Heart left ventricle (tissue), 16 donors: ENCODE measurements around the gene ZMIZ1. TPM values are rescaled to one million over a fixed set of nuclear protein-coding genes. Genes with fewer than 3 reads are reported as not detected.

Source experiments
- ATAC-seq, 4 donors: fragments of 200-7000 bp; cut with Tn5 transposase; one replicate each; pipeline ENCODE4 v1.9.1; 2020 to 2022; ENCODE audit warnings: moderate library complexity in 4 of 4, mild to moderate bottlenecking in 3 of 4, moderate number of reproducible peaks in 1 of 4
- DNase-seq, 5 donors: peaks; one replicate each; pipeline ENCODE4 v3.0.0-alpha.2; 2020
- H3K27ac ChIP-seq, 12 donors: fragments of 200-600 bp; sonication (generic) in 4 of 12; one replicate each; pipeline versions ENCODE4 v1.5.0 to v1.8.0; 2016 to 2022; ENCODE audit warnings: mild to moderate bottlenecking in 2 of 12
- H3K27me3 ChIP-seq, 9 donors: fragments of 200-600 bp; sonication (generic) in 2 of 9; one replicate each; pipeline versions ENCODE4 v1.5.1 to v1.8.0; 2016 to 2022; ENCODE audit warnings: mild to moderate bottlenecking in 3 of 9
- H3K36me3 ChIP-seq, 9 donors: fragments of 200-600 bp; sonication (generic) in 2 of 9; one replicate each; pipeline versions ENCODE4 v1.5.0 to v1.8.0; 2018 to 2022; ENCODE audit warnings: mild to moderate bottlenecking in 2 of 9
- H3K4me1 ChIP-seq, 12 donors: fragments of 200-600 bp; sonication (generic) in 4 of 12; one replicate each; pipeline versions ENCODE4 v1.5.0 to v1.8.0; 2016 to 2022; ENCODE audit warnings: mild to moderate bottlenecking in 3 of 12
- H3K4me3 ChIP-seq, 12 donors: fragments of 200-600 bp; sonication (generic) in 4 of 12; one replicate each; pipeline versions ENCODE4 v1.5.0 to v1.8.0; 2017 to 2022; ENCODE audit warnings: mild to moderate bottlenecking in 9 of 12, moderate library complexity in 4 of 12
- H3K9me3 ChIP-seq, 12 donors: fragments of 200-600 bp; sonication (generic) in 4 of 12; one replicate each; pipeline versions ENCODE4 v1.5.0 to v1.8.0; 2016 to 2022; ENCODE audit warnings: mild to moderate bottlenecking in 1 of 12
- CTCF ChIP-seq, 12 donors: fragments of 200-600 bp; sonication (generic) in 4 of 12; IDR thresholded peaks; one replicate each; pipeline versions ENCODE4 v1.5.0 to v1.8.0; 2018 to 2022; ENCODE audit warnings: antibody characterized with exemption in 12 of 12, mild to moderate bottlenecking in 5 of 12
- POLR2A ChIP-seq, 2 donors: fragments of 450-650 bp; IDR thresholded peaks; one replicate each; pipeline ENCODE4 v1.6.1; 2017; ENCODE audit warnings: antibody characterized with exemption in 2 of 2, mild to moderate bottlenecking in 2 of 2, moderate library complexity in 2 of 2
- WGBS, 4 donors: extraction: QIAGEN DNeasy Blood & Tissue Kit in 2 of 4; methylation state at CpG; one replicate each; pipeline versions ENCODE4 v1.1.5 to v1.1.7; 2013 to 2018; 5-methylcytosine and 5-hydroxymethylcytosine counted together
- intact Hi-C, 10 donors: fragments of 100-400 bp; cut with DNase I; formaldehyde crosslinking; loops; one replicate each; pipeline versions ENCODE4 v1.11.1 to v1.14.2; 2022
- polyA plus RNA-seq, 2 donors: library from polyadenylated mRNA; stranded (reverse); fragments of 200-250 nt; gene quantifications; one replicate each; pipeline ENCODE4 v1.2.3, GENCODE V29; 2013
- total RNA-seq, 9 donors: library from RNA; depleted of rRNA in 2 of 9; stranded (reverse); fragments of >200 nt in 2 of 9; fragmentation: NEBNext Ultra II Directional in 3 of 9; extraction: Animal tissue kit (Norgen Biotek cat#: 25700) in 3 of 9; gene quantifications; one replicate each; pipeline versions ENCODE4 v1.1.0 to v1.2.4, GENCODE V29; 2016 to 2023
- donor health status: ischemic (EF 13 %, LVEDD 7.1; RV severe dilation, severe dysfunction).
- donor health status: healthy with polysubstance abuse.
- donor health status: DM: no; HTN: yes; CAD: no.
- donor health status: DM: no; HTN: no; CAD: no.
- donor health status: ischemic (EF 25% LVEDD 6.9; RV normal size, moderate dysfunction).
- donor health status: ischemic (EF 25% LVEDD 5.7; RV mildly dilated, moderate dysfunction).
- donor health status: healthy.
- donor health status: DM: yes; HTN: yes; CAD: no.
- donor health status: ischemic (EF 35%, LVEDD 5.7; RV mildly dilated, moderate dysfunction).
- donor health status: nonischemic (EF 11% LVEDD 7.7; RV severe dilation, severe dysfunction).
- donor health status: DM: yes; HTN: yes; CAD: no.
- donor health status: PGD.
- donor health status: ischemic (EF 29% LVEDD 5.4; RV normal size, mild dysfunction).
- donor health status: nonischemic (EF 23%, LVEDD 6.1; RV moderate dilation, normal function).

The ZMIZ1 gene
- total and polyA plus RNA-seq, 11 donors = 19.7 to 75.4 (median 49.2) TPM

DNA sequence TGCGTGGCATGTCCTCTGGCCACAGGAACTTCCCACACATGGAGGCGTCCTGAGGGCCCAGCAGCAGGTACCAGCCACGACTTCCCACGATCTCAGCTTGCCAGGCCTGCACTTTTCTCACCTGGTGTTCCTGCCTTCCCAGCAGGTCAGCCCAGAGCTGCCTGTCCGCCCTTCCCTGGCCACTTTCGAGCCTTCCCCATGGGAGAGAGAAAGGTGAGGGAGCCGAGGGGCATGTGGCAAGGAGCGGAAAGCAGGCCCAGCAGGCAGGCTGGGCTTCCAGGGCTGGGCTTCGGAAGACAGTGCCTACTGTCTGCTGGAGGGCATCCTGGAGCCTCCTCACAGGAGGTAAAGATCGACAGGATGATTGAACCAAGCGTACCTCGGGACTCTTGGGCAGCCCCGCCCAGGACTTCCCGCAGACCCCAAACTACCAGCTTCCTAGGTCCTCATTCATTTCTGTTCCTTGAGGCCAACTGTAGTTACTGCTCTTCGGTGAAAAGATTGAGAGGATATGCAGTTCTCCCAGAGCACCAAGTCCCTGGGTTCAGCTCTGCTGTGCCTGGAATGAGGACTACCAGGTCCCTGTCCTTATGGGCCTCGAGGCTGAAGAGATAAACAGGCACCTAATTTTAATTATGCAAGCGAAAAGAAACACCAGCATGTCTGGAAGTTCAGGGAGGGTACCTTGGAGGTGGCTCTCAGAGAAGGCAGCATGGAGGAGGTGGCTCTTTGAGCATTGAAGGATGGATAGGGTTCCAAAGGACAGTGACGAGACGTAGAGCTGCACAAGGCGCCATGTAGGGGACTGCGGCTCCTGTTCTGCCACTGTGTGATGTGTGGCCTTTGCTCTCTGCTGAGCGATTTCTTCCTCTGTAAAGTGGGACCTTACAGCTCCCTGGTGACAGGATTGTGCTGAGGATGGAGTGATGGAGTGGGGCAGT lies 87.8 kb downstream of the ZMIZ1 start:
- no peak for ATAC-seq
- Histone ChIP-seq H3K27me3 (no peaks in the 10 kb centered on the region), H3K36me3 (peaks cover 0 to 3% (median 0%) of the 10 kb centered on the region in 9 donors), H3K4me3 (no peak overlapping the region), H3K27ac (peak overlapping the region; percentile 58 to 98 (median 92)), H3K4me1 (peaks cover 50 to 100% (median 97%) of the 10 kb centered on the region in 12 donors), H3K9me3 (no peaks in the 10 kb centered on the region)
- intact Hi-C loops = no loop called here
- no peak for TF ChIP-seq CTCF (IDR thresholded peaks at IDR 0.05)
- TF ChIP-seq POLR2A (IDR thresholded peaks at IDR 0.05) = no peak
- 75 to 83% (median 77%) methylated on average over 16 to 22 of the region's 22 CpGs for WGBS, 4 donors
- peak in 1 of 5 donors; percentile 36 for DNase-seq

- Histone ChIP-seq H3K4me1 (peaks cover 44 to 100% (median 95%) of the 10 kb centered on the region in 12 donors), H3K36me3 (peaks cover 0 to 15% (median 8%) of the 10 kb centered on the region in 9 donors), H3K9me3 (no peaks in the 10 kb centered on the region), H3K27me3 (no peaks in the 10 kb centered on the region), H3K4me3 (no peak overlapping the region), H3K27ac (peak overlapping the region; percentile 58 to 98 (median 90))
- TF ChIP-seq POLR2A (IDR thresholded peaks at IDR 0.05) (no peak), CTCF (IDR thresholded peaks at IDR 0.05) (no peak)
- DNase-seq (no peak), ATAC-seq (peak in 1 of 4 donors; percentile 0)
- intact Hi-C loops = no loop called here
- WGBS, 4 donors = 32 to 49% (median 47%) methylated on average over 5 of the region's 5 CpGs; no CpG with 5 or more reads in 1 of the 4 donors
Measured at GRCh38 chr10:79158004-79158340, 89.2 kb downstream of the ZMIZ1 start.

DNA sequence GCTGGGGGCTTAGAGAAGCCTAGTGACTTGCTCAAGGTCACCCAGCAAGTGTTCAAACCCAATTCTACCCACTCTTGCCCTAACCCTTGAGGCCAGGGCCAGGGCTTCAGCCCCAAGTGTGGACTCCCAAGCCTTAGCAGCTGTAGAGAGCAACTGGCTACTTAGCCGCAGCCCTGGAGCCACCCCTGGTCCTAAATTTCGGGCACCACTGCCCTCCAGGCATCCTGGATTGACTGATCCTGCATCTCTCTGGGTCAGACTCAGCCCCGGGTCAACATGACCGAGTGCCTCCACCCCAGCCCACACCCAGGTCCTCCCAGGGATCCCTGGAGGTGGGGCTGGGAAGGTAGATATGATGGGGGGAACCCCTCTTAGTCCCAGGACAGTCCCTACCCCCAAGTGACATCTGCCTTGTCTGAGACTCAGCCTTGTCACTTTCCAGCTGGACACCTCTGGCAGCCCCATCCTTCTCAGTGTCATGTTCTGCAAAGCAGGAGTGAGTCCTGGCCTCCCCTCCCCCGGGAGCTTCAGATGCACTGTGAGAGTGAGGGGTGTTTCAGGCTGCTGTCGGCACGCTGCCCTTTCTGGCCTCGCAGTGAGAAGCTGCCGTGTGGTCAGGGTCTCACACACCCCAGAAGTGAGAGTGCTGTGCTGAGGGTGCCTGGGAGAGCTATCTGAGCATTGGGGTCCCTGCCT lies 89.8 kb downstream of the ZMIZ1 start:
- intact Hi-C loops = no loop called here
- ATAC-seq (no peak), DNase-seq (no peak)
- H3K27me3 ChIP-seq = no peaks in the 10 kb centered on the region
- TF ChIP-seq CTCF (IDR thresholded peaks at IDR 0.05) (no peak), POLR2A (IDR thresholded peaks at IDR 0.05) (no peak)
- H3K4me1 ChIP-seq = peaks cover 44 to 100% (median 95%) of the 10 kb centered on the region in 12 donors
- H3K9me3 ChIP-seq = no peaks in the 10 kb centered on the region
- peaks cover 0 to 18% (median 11%) of the 10 kb centered on the region in 9 donors for H3K36me3 ChIP-seq
- no peak overlapping the region for H3K4me3 ChIP-seq
- 65 to 82% (median 71%) methylated on average over 9 of the region's 9 CpGs for WGBS, 4 donors
- H3K27ac ChIP-seq = peak overlapping the region; percentile 58 to 98 (median 90)

GRCh38 chr10:79159141-79159651 lies 90.4 kb downstream of the ZMIZ1 start:
- TF ChIP-seq CTCF (IDR thresholded peaks at IDR 0.05) = no peak
- no peak for TF ChIP-seq POLR2A (IDR thresholded peaks at IDR 0.05)
- intact Hi-C loops = no loop called here
- no peak overlapping the region for H3K4me3 ChIP-seq

More at GRCh38 chr10:79159141-79159651, 90.4 kb downstream of the ZMIZ1 start:
- ATAC-seq (peak in 3 of 4 donors; percentile 21 to 46 (median 23)), DNase-seq (peak in 2 of 5 donors; percentile 68 to 74)
- Histone ChIP-seq H3K4me1 (peaks cover 42 to 100% (median 93%) of the 10 kb centered on the region in 12 donors), H3K36me3 (peaks cover 0 to 24% (median 13%) of the 10 kb centered on the region in 9 donors), H3K9me3 (no peaks in the 10 kb centered on the region), H3K27ac (peak overlapping the region; percentile 58 to 98 (median 90)), H3K27me3 (no peaks in the 10 kb centered on the region)
- WGBS, 4 donors = 34 to 59% (median 50%) methylated on average over 7 to 18 of the region's 18 CpGs
